ENCODE data around the gene SYTL3. TPM values are rescaled to one million over a fixed set of nuclear protein-coding genes. Genes with fewer than 3 reads are reported as not detected.
"Not testable (repeated sequence)": the region's sequence is repeated elsewhere in the genome, so short reads cannot be mapped to it uniquely, and the experiment has no call there.

Gene SYTL3
- total RNA-seq, 1 experiment from 2014 or later = 2.0 TPM

DNA sequence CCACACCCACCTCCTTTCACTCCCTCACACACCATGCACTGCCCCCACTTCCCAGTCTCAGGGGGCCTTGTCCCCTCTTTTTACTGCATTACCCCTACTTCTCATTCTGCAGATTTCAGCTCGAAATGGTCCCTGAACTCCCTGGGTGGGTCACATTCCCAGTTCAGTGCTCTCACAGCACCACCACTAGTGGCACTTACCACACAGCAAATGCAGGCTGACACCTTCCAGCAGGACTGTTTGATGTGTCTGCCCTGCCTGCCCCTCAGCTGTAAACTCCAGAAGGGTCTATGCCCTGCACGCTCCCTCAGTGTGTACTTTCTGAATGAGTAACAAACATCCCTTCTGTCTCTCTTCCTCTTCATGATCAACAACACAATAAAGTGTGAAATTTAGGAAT, 9.3 kb upstream of the SYTL3 start:
- no peak for DNase-seq (ENCODE audit: low spot score)

- peak; percentile 74 for DNase-seq (ENCODE audit: low spot score)
Observed at GRCh38 chr6:158642097-158642601, 7.7 kb upstream of the SYTL3 start.

GRCh38 chr6:158643836-158644230, 6.0 kb upstream of the SYTL3 start:
- DNase-seq (ENCODE audit: low spot score) = no peak

GRCh38 chr6:158644231-158645063, 5.4 kb upstream of the SYTL3 start, which contains the start of gene DYNLT1:
Gene DYNLT1, minus strand, starts transcription at chr6:158644743. Its CDS starts 35 bp downstream, at chr6:158644708.
- peak; percentile 81 for DNase-seq (ENCODE audit: low spot score)

GRCh38 chr6:158645064-158646022, 4.5 kb upstream of the SYTL3 start:
- no peak for DNase-seq (ENCODE audit: low spot score)

DNA sequence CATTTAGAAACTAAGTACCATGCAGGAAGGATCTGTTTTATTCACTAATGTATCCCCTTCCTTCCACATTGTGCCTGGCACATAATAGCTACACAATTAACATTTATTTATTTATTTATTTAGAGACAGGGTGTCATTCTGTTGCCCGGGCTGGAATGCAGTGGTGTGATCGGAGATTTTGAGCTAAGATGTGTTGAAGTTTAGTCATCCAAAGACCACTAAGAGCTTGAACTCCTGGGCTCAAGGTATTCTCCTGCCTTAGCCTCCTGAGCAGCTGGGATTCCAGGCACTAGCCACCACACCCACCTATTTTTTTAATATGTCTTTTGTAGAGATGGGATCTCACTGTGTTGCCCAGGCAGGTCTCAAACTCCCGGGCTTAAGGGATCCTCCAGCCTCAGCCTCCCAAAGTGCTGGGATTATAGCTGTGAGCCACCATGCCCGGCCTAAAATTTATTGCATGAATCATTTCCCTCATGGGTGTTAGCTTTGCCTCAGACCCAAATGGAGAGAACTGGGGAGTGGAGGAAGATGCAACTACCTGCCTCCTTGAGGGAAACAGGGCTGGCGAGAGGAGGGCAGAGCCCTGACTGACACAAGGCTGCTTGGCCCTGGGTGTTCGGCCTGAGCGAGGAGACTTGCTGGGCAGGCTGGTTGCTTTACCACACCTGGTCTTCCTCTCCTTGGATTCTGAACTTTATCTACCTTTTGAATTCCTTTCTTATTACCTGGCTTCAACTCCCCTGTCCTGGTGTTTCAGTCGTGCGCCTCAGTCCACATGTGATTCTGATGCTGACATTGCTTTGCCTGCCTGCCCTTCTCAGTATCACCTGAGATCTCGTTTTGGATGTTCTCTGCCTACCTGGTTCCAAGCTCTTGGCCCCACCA, 3.6 kb upstream of the SYTL3 start:
- DNase-seq (ENCODE audit: low spot score) = no peak

- no peak for DNase-seq (ENCODE audit: low spot score)
Observed at GRCh38 chr6:158647501-158647900, 2.4 kb upstream of the SYTL3 start.

- DNase-seq (ENCODE audit: low spot score) = peak; percentile 85
Observed at GRCh38 chr6:158648682-158649131, 1.1 kb upstream of the SYTL3 start.

- DNase-seq (ENCODE audit: low spot score) = not testable (repeated sequence)
Observed at GRCh38 chr6:158651981-158652737, 2.3 kb downstream of the SYTL3 start.

GRCh38 chr6:158653577-158654354, 3.9 kb downstream of the SYTL3 start:
- no peak for DNase-seq (ENCODE audit: low spot score)

- peak; percentile 70 for DNase-seq (ENCODE audit: low spot score)
Observed at GRCh38 chr6:158654498-158654897, 4.6 kb downstream of the SYTL3 start.

DNA sequence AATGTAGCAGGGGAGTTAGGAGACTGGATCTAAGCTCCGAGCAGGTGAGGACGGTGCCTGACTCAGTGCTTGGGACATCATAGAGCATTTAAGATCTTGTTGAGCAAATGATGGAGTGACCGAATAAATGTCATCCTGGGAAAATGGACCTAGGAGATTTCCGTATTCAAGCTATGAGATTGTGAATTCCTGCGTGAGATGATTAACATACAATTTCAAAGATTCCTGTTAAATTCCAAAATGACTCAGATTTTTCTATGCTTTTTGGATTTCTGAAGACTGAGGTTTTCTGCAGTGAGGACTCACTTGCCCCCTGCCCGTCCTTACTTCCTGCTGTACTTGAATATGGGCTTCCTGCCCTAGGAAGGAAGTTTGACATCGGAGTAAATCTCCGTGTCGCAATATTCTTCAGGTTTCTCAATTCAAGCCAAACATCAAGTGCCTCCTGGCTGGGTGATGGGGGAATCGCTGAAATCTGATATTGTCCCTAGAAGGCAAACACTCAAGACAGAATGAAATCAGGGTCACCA, 5.2 kb downstream of the SYTL3 start:
- DNase-seq (ENCODE audit: low spot score) = peak; percentile 51

- no peak for DNase-seq (ENCODE audit: low spot score)
Observed at GRCh38 chr6:158655569-158656450, 6.0 kb downstream of the SYTL3 start.

GRCh38 chr6:158656986-158657385, 7.1 kb downstream of the SYTL3 start:
- peak; percentile 55 for DNase-seq (ENCODE audit: low spot score)

GRCh38 chr6:158660333-158660754, 10.5 kb downstream of the SYTL3 start:
- no peak for DNase-seq (ENCODE audit: low spot score)

GRCh38 chr6:158661156-158661685, 11.4 kb downstream of the SYTL3 start:
- DNase-seq (ENCODE audit: low spot score) = no peak

- DNase-seq (ENCODE audit: low spot score) = no peak
Observed at GRCh38 chr6:158662607-158662953, 12.7 kb downstream of the SYTL3 start.

Data from A172 (cell line).